ENCODE data around the gene ERMP1.

GRCh38 chr9:5842929-5843793 lies 10.2 kb upstream of the ERMP1 start:
- TF ChIP-seq BRCA1 (IDR thresholded peaks at IDR 0.05; ENCODE audit: low read depth, low read length) (no peak), RFX5 (IDR thresholded peaks at IDR 0.05; ENCODE audit: low read depth, low read length) (no peak), RELB (IDR thresholded peaks at IDR 0.05; ENCODE audit: low read depth) (0 out of 2 replicates have a peak, but pooled peaks have one; percentile 11), CTCF (IDR thresholded peaks at IDR 0.05 in 2 of 3, conservative IDR thresholded peaks at IDR 0.05 in 1 of 3; ENCODE audit: control insufficient read depth in 2 of 3, extremely low read depth in 1 of 3, insufficient read depth in 1 of 3, low read depth in 3 of 3, low read length in 3 of 3) (no peak), EZH2 (IDR thresholded peaks at IDR 0.05; ENCODE audit: borderline replicate concordance, control insufficient read depth, low read depth, low read length) (no peak), YBX1 (IDR thresholded peaks at IDR 0.05) (no peak), MTA2 (IDR thresholded peaks at IDR 0.05; ENCODE audit: low read depth) (peak; percentile 83), RAD51 (IDR thresholded peaks at IDR 0.05) (no peak), POLR2AphosphoS5 (IDR thresholded peaks at IDR 0.05; ENCODE audit: low read length) (no peak), CEBPB (IDR thresholded peaks at IDR 0.05; ENCODE audit: borderline replicate concordance in 1 of 2, low read depth in 2 of 2, low read length in 2 of 2) (no peak), IRF3 (IDR thresholded peaks at IDR 0.05) (no peak), POLR2AphosphoS2 (IDR thresholded peaks at IDR 0.05; ENCODE audit: low read depth, low read length) (no peak), ZNF384 (IDR thresholded peaks at IDR 0.05; ENCODE audit: borderline replicate concordance, low read depth, low read length) (no peak), USF2 (IDR thresholded peaks at IDR 0.05; ENCODE audit: borderline replicate concordance, low read depth, low read length) (no peak)

Data from GM12878 (cell line).